ENCODE data around the gene C1orf232. TPM values are rescaled to one million over a fixed set of nuclear protein-coding genes. Genes with fewer than 3 reads are reported as not detected.

The C1orf232 gene
- total RNA-seq, 1 donor, result not detected

DNA sequence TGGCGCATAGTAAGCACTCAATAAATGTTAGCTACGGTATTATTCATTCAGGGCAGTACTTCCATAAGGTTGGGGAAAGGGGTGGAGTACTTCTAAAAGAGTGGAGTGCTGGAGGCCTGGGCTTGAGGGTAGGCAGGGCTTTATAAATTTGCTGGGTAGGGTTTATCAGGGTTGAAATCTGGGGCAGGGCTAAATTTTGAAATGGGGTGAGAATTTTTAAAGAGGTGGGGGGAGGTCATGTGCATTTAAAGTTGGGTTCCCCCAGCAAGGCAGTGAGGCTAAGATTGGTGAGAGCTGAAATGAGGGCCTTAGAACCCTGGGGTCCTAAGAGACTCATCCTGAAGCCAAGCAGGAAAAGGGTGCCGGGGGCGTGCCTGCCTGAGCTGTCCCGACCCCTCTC, 31.6 kb upstream of the C1orf232 start:
- TF ChIP-seq, protein P1, sequence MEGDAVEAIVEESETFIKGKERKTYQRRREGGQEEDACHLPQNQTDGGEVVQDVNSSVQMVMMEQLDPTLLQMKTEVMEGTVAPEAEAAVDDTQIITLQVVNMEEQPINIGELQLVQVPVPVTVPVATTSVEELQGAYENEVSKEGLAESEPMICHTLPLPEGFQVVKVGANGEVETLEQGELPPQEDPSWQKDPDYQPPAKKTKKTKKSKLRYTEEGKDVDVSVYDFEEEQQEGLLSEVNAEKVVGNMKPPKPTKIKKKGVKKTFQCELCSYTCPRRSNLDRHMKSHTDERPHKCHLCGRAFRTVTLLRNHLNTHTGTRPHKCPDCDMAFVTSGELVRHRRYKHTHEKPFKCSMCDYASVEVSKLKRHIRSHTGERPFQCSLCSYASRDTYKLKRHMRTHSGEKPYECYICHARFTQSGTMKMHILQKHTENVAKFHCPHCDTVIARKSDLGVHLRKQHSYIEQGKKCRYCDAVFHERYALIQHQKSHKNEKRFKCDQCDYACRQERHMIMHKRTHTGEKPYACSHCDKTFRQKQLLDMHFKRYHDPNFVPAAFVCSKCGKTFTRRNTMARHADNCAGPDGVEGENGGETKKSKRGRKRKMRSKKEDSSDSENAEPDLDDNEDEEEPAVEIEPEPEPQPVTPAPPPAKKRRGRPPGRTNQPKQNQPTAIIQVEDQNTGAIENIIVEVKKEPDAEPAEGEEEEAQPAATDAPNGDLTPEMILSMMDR (IDR thresholded peaks at IDR 0.05; ENCODE audit: insufficient read depth, low read depth, low read length), result no peak
- H3K4me3 ChIP-seq (ENCODE audit: low read depth, low read length), result no peak overlapping the region
- no peak for DNase-seq (ENCODE audit: low read depth)

DNA sequence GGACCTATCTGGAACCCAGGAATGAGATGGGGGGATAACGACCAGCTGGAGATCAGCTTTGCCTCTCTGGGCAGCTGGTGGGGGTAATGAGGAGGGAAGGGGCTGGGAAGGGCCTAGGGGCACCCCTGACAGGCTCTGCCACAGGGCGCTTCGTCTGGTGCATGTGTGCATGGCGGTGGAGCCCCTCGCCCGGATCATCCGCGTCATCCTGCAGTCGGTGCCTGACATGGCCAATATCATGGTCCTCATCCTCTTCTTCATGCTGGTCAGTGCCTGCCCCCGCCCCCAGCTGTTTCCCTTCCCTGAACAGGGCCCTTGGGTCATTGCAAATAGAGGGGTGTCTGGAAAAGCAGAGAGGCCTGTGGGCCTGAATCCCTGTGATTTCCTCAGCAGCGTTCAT, 29.1 kb upstream of the C1orf232 start:
- TF ChIP-seq, protein P1 (IDR thresholded peaks at IDR 0.05; ENCODE audit: insufficient read depth, low read depth, low read length), result no peak
- H3K4me3 ChIP-seq (ENCODE audit: low read depth, low read length), result no peak overlapping the region
- DNase-seq (ENCODE audit: low read depth), result no peak

DNA sequence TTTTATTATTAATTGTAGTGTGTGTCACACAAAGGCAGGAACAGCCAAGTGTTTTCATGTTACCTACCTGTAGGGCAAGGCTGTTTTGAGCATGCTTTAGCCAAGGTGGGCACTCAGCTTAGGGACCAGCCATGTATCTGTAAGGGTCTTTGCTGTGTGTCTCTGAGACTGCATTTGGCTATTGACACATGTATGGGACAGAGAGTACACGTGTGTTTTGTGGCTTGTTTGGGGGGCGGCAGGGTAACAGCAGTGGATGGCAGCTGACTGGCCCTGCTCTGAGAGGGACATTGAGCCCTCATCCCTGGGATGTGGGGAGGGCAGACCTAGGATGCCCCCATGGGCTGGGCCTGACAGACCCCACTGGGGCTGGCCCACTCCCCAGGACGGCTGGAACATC, 28.5 kb upstream of the C1orf232 start:
- H3K4me3 ChIP-seq (ENCODE audit: low read depth, low read length), result no peak overlapping the region
- TF ChIP-seq, protein P1 (IDR thresholded peaks at IDR 0.05; ENCODE audit: insufficient read depth, low read depth, low read length), result no peak
- no peak for DNase-seq (ENCODE audit: low read depth)

DNA sequence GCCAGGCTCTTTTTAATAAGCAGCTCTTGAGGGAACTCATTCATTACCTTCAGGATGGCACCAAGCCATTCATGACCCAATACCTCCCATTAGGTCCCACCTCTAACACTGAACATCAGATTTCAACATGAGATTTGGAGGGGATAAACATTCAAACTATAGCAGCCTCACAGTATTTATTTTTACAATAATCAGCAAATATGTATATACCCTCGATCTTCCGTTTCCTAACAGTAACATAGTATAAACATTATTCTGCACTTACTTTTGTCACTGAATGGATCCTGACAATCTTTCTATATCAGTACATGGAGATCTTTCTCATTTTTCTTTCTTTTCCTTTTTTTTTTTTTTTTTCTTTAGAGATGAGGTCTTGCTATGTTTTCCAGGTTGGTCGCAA, 27.0 kb upstream of the C1orf232 start:
- no peak for DNase-seq (ENCODE audit: low read depth)
- TF ChIP-seq, protein P1 (IDR thresholded peaks at IDR 0.05; ENCODE audit: insufficient read depth, low read depth, low read length), result no peak
- H3K4me3 ChIP-seq (ENCODE audit: low read depth, low read length), result no peak overlapping the region

DNA sequence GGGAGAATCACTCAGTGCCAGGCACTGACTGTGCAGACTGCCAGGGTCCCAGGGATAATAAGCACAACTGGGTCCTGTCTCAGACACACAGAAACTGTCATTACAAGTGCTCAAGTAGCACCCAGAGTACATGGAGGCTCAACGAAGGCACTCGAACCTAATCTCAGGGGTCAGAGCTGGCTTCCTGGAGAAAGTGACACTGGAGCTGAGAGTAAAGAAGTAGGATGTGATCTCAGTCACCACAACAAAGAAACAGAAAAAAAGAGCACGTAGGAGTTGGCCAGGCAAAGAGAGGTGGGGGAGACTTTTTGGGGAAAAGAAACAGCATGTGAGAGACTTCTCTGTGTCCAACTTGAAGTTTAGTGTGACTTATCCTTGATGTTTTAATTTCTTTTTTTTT, 23.0 kb upstream of the C1orf232 start:
- no peak for DNase-seq (ENCODE audit: low read depth)
- TF ChIP-seq, protein P1 (IDR thresholded peaks at IDR 0.05; ENCODE audit: insufficient read depth, low read depth, low read length), result no peak
- no peak overlapping the region for H3K4me3 ChIP-seq (ENCODE audit: low read depth, low read length)

DNA sequence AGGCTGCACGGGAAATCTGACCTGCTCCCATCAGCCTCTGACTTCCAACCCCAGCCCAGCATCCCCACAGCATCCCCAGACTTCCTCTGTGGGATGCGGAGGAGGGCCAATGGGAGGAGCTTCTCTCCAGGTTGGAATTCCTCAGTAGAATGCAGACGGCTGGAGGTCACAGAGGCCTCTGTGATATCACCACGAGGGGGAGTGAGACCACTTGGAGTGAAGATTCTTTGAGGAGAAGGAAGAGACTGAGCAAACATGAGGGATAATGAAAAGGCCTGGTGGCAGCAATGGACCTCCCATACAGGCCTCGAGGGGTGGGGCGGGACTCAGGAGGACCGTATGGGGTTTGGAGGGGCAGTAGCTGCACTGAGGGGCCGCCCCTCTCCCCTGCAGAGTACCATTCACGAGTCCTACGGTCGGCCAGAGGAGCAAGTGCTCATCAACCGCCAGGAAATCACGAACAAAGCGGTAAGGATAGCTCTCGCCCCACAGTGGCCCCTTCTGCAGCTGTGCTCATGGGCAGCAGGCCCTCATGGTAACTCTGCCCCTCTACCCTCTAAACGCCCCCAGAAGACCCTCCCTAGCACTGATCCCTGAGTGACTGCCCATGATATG, 21.7 kb upstream of the C1orf232 start, which contains the start of gene CATSPER4:
TSS of gene CATSPER4 (plus strand) at position 230 of the 615 bp plus-strand sequence. CDS start at position 256, 26 bp downstream.
- H3K4me3 ChIP-seq (ENCODE audit: low read depth, low read length), result no peak within 1 kb of the TSS
- TF ChIP-seq, protein P1 (IDR thresholded peaks at IDR 0.05; ENCODE audit: insufficient read depth, low read depth, low read length), result peak; percentile 20
- DNase-seq (ENCODE audit: low read depth), result peak; percentile 8

DNA sequence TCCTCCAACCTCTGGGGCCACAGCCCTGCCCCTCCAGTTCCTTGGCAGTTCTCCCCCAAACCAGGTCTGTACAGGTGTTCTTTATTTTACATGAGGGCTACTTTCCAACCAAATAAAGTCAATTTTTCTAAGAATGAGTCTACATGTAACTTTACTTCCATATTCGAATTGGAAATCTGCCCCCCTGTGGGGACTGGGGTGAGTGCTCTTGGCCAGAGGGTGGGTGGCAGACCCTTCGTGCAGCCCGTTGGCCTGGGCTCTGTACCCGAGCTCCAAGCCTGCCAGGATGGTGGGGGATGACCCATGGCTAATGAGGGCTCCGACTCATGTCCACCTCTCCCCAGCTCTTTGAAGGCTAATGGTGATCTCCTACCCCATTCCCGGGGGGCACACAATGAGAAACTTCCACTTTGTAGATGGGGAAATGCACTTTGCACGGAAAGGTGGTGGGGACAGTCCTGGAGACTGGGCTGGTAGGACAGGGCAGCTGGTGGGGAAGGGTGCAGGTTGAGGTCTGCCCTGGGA, 21.1 kb upstream of the C1orf232 start:
- no peak for DNase-seq (ENCODE audit: low read depth)
- TF ChIP-seq, protein P1 (IDR thresholded peaks at IDR 0.05; ENCODE audit: insufficient read depth, low read depth, low read length), result no peak
- no peak overlapping the region for H3K4me3 ChIP-seq (ENCODE audit: low read depth, low read length)
